ENCODE data around the gene CAPZB.

CAPZB gene

GRCh38 chr1:19358710-19359109 is 126.6 kb downstream of the CAPZB start:
- no peak overlapping the region for H2AFZ ChIP-seq (ENCODE audit: low read depth, low read length)
- no peak overlapping the region for H3K4me3 ChIP-seq (ENCODE audit: low read length)
- no peaks in the 10 kb centered on the region for H3K27me3 ChIP-seq (ENCODE audit: insufficient read depth, low read length)
- H3K4me1 ChIP-seq (ENCODE audit: insufficient read depth, low read length), result no peaks in the 10 kb centered on the region
- peaks cover 30% of the 10 kb centered on the region for H3K36me3 ChIP-seq (ENCODE audit: insufficient read depth, low read length)
- H3K9me3 ChIP-seq (ENCODE audit: low read length), result no peaks in the 10 kb centered on the region

- no peaks in the 10 kb centered on the region for H3K9me3 ChIP-seq (ENCODE audit: low read length)
Observed at GRCh38 chr1:19357299-19357986, 127.9 kb downstream of the CAPZB start.

GRCh38 chr1:19356266-19356665 is 129.1 kb downstream of the CAPZB start:
- Histone ChIP-seq H3K9me3 (ENCODE audit: low read length) (no peaks in the 10 kb centered on the region), H3K4me1 (ENCODE audit: insufficient read depth, low read length) (no peaks in the 10 kb centered on the region), H2AFZ (ENCODE audit: low read depth, low read length) (no peak overlapping the region), H3K36me3 (ENCODE audit: insufficient read depth, low read length) (peaks cover 51% of the 10 kb centered on the region), H3K4me3 (ENCODE audit: low read length) (no peak overlapping the region), H3K27me3 (ENCODE audit: insufficient read depth, low read length) (no peaks in the 10 kb centered on the region)

More at GRCh38 chr1:19357299-19357986, 127.9 kb downstream of the CAPZB start:
- Histone ChIP-seq H3K27me3 (ENCODE audit: insufficient read depth, low read length) (no peaks in the 10 kb centered on the region), H2AFZ (ENCODE audit: low read depth, low read length) (no peak overlapping the region), H3K36me3 (ENCODE audit: insufficient read depth, low read length) (peaks cover 43% of the 10 kb centered on the region), H3K4me1 (ENCODE audit: insufficient read depth, low read length) (no peaks in the 10 kb centered on the region), H3K4me3 (ENCODE audit: low read length) (no peak overlapping the region)

- no peak overlapping the region for H2AFZ ChIP-seq (ENCODE audit: low read depth, low read length)
- peaks cover 54% of the 10 kb centered on the region for H3K36me3 ChIP-seq (ENCODE audit: insufficient read depth, low read length)
- no peaks in the 10 kb centered on the region for H3K27me3 ChIP-seq (ENCODE audit: insufficient read depth, low read length)
- no peaks in the 10 kb centered on the region for H3K9me3 ChIP-seq (ENCODE audit: low read length)
- H3K4me1 ChIP-seq (ENCODE audit: insufficient read depth, low read length), result no peaks in the 10 kb centered on the region
- no peak overlapping the region for H3K4me3 ChIP-seq (ENCODE audit: low read length)
Observed at GRCh38 chr1:19354531-19354981, 130.8 kb downstream of the CAPZB start.

GRCh38 chr1:19353596-19353995 is 131.7 kb downstream of the CAPZB start:
- Histone ChIP-seq H3K36me3 (ENCODE audit: insufficient read depth, low read length) (peaks cover 58% of the 10 kb centered on the region), H3K9me3 (ENCODE audit: low read length) (no peaks in the 10 kb centered on the region), H3K27me3 (ENCODE audit: insufficient read depth, low read length) (no peaks in the 10 kb centered on the region), H3K4me3 (ENCODE audit: low read length) (no peak overlapping the region), H3K4me1 (ENCODE audit: insufficient read depth, low read length) (no peaks in the 10 kb centered on the region), H2AFZ (ENCODE audit: low read depth, low read length) (no peak overlapping the region)

GRCh38 chr1:19352839-19353238 is 132.5 kb downstream of the CAPZB start:
- Histone ChIP-seq H3K36me3 (ENCODE audit: insufficient read depth, low read length) (peaks cover 58% of the 10 kb centered on the region), H2AFZ (ENCODE audit: low read depth, low read length) (no peak overlapping the region), H3K9me3 (ENCODE audit: low read length) (no peaks in the 10 kb centered on the region), H3K4me3 (ENCODE audit: low read length) (no peak overlapping the region), H3K4me1 (ENCODE audit: insufficient read depth, low read length) (no peaks in the 10 kb centered on the region), H3K27me3 (ENCODE audit: insufficient read depth, low read length) (no peaks in the 10 kb centered on the region)

GRCh38 chr1:19351873-19352272 is 133.5 kb downstream of the CAPZB start:
- Histone ChIP-seq H3K4me3 (ENCODE audit: low read length) (no peak overlapping the region), H2AFZ (ENCODE audit: low read depth, low read length) (no peak overlapping the region), H3K9me3 (ENCODE audit: low read length) (no peaks in the 10 kb centered on the region), H3K36me3 (ENCODE audit: insufficient read depth, low read length) (peaks cover 61% of the 10 kb centered on the region), H3K4me1 (ENCODE audit: insufficient read depth, low read length) (no peaks in the 10 kb centered on the region), H3K27me3 (ENCODE audit: insufficient read depth, low read length) (no peaks in the 10 kb centered on the region)

- H3K4me1 ChIP-seq (ENCODE audit: insufficient read depth, low read length), result no peaks in the 10 kb centered on the region
- H3K36me3 ChIP-seq (ENCODE audit: insufficient read depth, low read length), result peaks cover 52% of the 10 kb centered on the region
- no peaks in the 10 kb centered on the region for H3K27me3 ChIP-seq (ENCODE audit: insufficient read depth, low read length)
- H2AFZ ChIP-seq (ENCODE audit: low read depth, low read length), result no peak overlapping the region
- no peaks in the 10 kb centered on the region for H3K9me3 ChIP-seq (ENCODE audit: low read length)
- H3K4me3 ChIP-seq (ENCODE audit: low read length), result no peak overlapping the region
Observed at GRCh38 chr1:19350566-19350965, 134.8 kb downstream of the CAPZB start.

- H3K36me3 ChIP-seq (ENCODE audit: insufficient read depth, low read length), result peaks cover 52% of the 10 kb centered on the region
- no peak overlapping the region for H2AFZ ChIP-seq (ENCODE audit: low read depth, low read length)
- no peaks in the 10 kb centered on the region for H3K27me3 ChIP-seq (ENCODE audit: insufficient read depth, low read length)
- no peak overlapping the region for H3K4me3 ChIP-seq (ENCODE audit: low read length)
- no peaks in the 10 kb centered on the region for H3K9me3 ChIP-seq (ENCODE audit: low read length)
- H3K4me1 ChIP-seq (ENCODE audit: insufficient read depth, low read length), result no peaks in the 10 kb centered on the region
Observed at GRCh38 chr1:19349999-19350398, 135.3 kb downstream of the CAPZB start.

- no peaks in the 10 kb centered on the region for H3K9me3 ChIP-seq (ENCODE audit: low read length)
- no peak overlapping the region for H3K4me3 ChIP-seq (ENCODE audit: low read length)
- no peaks in the 10 kb centered on the region for H3K27me3 ChIP-seq (ENCODE audit: insufficient read depth, low read length)
- no peak overlapping the region for H2AFZ ChIP-seq (ENCODE audit: low read depth, low read length)
- no peaks in the 10 kb centered on the region for H3K4me1 ChIP-seq (ENCODE audit: insufficient read depth, low read length)
- peaks cover 49% of the 10 kb centered on the region for H3K36me3 ChIP-seq (ENCODE audit: insufficient read depth, low read length)
Observed at GRCh38 chr1:19348441-19349198, 136.7 kb downstream of the CAPZB start.

- Histone ChIP-seq H2AFZ (ENCODE audit: low read depth, low read length) (no peak overlapping the region), H3K4me3 (ENCODE audit: low read length) (no peak overlapping the region), H3K36me3 (ENCODE audit: insufficient read depth, low read length) (peaks cover 44% of the 10 kb centered on the region), H3K27me3 (ENCODE audit: insufficient read depth, low read length) (no peaks in the 10 kb centered on the region), H3K9me3 (ENCODE audit: low read length) (no peaks in the 10 kb centered on the region), H3K4me1 (ENCODE audit: insufficient read depth, low read length) (no peaks in the 10 kb centered on the region)
Observed at GRCh38 chr1:19347533-19348172, 137.7 kb downstream of the CAPZB start.

- Histone ChIP-seq H3K4me3 (ENCODE audit: low read length) (no peak overlapping the region), H3K36me3 (ENCODE audit: insufficient read depth, low read length) (peaks cover 38% of the 10 kb centered on the region), H3K4me1 (ENCODE audit: insufficient read depth, low read length) (no peaks in the 10 kb centered on the region), H2AFZ (ENCODE audit: low read depth, low read length) (no peak overlapping the region), H3K27me3 (ENCODE audit: insufficient read depth, low read length) (no peaks in the 10 kb centered on the region), H3K9me3 (ENCODE audit: low read length) (no peaks in the 10 kb centered on the region)
Observed at GRCh38 chr1:19346026-19346425, 139.3 kb downstream of the CAPZB start.

- H3K9me3 ChIP-seq (ENCODE audit: low read length), result no peaks in the 10 kb centered on the region
- no peaks in the 10 kb centered on the region for H3K4me1 ChIP-seq (ENCODE audit: insufficient read depth, low read length)
- H2AFZ ChIP-seq (ENCODE audit: low read depth, low read length), result no peak overlapping the region
- H3K4me3 ChIP-seq (ENCODE audit: low read length), result no peak overlapping the region
- H3K27me3 ChIP-seq (ENCODE audit: insufficient read depth, low read length), result no peaks in the 10 kb centered on the region
- peaks cover 41% of the 10 kb centered on the region for H3K36me3 ChIP-seq (ENCODE audit: insufficient read depth, low read length)
Observed at GRCh38 chr1:19345391-19345790, 139.9 kb downstream of the CAPZB start.

Measured in neuron (in vitro differentiated cells).